ENCODE results near the gene MYO3B. TPM values are rescaled to one million over a fixed set of nuclear protein-coding genes. Genes with fewer than 3 reads are reported as not detected.
A peak's percentile ranks its signal among the peaks of the same experiment; 100 is the strongest.

Gene MYO3B
- total and polyA plus RNA-seq, 2 of the 8 experiments (the other 6 are each of a cell fraction or from before 2014, with no cell fraction given): 0.17 to 0.19 TPM

DNA sequence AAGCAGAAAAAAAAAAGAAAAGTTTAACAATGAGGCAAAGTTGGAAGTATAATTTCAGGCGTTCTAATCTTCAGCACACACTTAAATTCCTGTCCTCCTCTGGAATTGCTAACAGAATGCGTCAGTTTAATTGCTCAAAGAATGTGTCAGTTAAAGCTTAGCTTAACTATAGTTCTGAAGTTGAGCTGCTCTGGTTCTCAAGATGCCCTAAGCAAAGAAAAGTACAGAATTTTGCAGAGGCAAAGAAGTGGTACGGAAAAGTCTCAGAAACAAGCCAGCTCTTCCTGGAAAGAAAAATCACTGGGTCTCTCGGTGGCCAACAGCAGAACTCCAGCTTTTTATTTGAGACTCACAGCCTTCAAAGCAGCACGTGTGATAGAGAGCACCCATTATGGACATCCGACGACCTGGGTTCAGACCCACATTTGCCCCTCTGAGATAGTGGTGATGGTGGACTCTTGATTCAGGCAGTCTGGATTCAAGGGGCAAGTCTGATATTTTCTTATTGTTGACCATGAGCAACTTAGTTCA is 22.2 kb upstream of the MYO3B start:
- Histone ChIP-seq H4K5ac (ENCODE audit: insufficient read length, low read depth, low read length) (no peak overlapping the region), H3K14ac (ENCODE audit: insufficient read length) (no peak overlapping the region), H2BK120ac (replicated peaks; ENCODE audit: low read depth, low read length) (no peak overlapping the region), H2AFZ (ENCODE audit: low read length) (0 out of 2 replicates have a peak overlapping the region, but pooled peaks have one; percentile 0), H3K56ac (replicated peaks; ENCODE audit: insufficient read length, low read depth, low read length) (no peak overlapping the region), H2BK12ac (ENCODE audit: low read depth, low read length) (0 out of 2 replicates have a peak overlapping the region, but pooled peaks have one; percentile 13), H4K20me1 (replicated peaks in 1 of 2; ENCODE audit: control insufficient read depth in 1 of 2, insufficient read depth in 2 of 2, low read length in 2 of 2) (no peaks in the 10 kb centered on the region), H4K8ac (ENCODE audit: extremely low read depth, insufficient read depth, low read length) (no peak overlapping the region), H2AK5ac (ENCODE audit: low read depth, low read length) (no peak overlapping the region), H3K18ac (ENCODE audit: extremely low read depth, low read length) (no peak overlapping the region; the same call in 1 of the 2 replicates), H3K4ac (replicated peaks; ENCODE audit: insufficient read length, low read depth, low read length) (no peak overlapping the region), H3K27ac (ENCODE audit: low read depth, low read length) (no peak overlapping the region), H2BK5ac (ENCODE audit: low read depth, low read length) (peak overlapping the region; percentile 4; the same call in 1 of the 2 replicates), H2BK15ac (ENCODE audit: low read length) (no peak overlapping the region), H3K4me2 (ENCODE audit: insufficient read depth in 1 of 2, low read depth in 2 of 2, low read length in 2 of 2) (0 out of 4 replicates have a peak overlapping the region, but pooled peaks of 1 of the 2 experiments have one; percentile 5), H3K4me3 (ENCODE audit: extremely low read depth in 1 of 4, insufficient read depth in 2 of 4, low read depth in 3 of 4, low read length in 4 of 4) (no peak overlapping the region), H3K36me3 (ENCODE audit: control insufficient read depth in 2 of 4, insufficient read depth in 4 of 4, low read length in 3 of 4) (no peaks in the 10 kb centered on the region), H3K79me2 (ENCODE audit: control insufficient read depth in 1 of 2, insufficient read depth in 2 of 2, low read length in 2 of 2) (no peaks in the 10 kb centered on the region), H3K27me3 (replicated peaks in 1 of 4; ENCODE audit: control insufficient read depth in 3 of 4, extremely low read depth in 1 of 4, insufficient read depth in 3 of 4, low read length in 3 of 4) (no peaks in the 10 kb centered on the region), H3K79me1 (ENCODE audit: low read depth, low read length) (no peaks in the 10 kb centered on the region), H4K91ac (replicated peaks; ENCODE audit: insufficient read length, low read length) (peak overlapping the region; percentile 22), H3K9me3 (ENCODE audit: insufficient read depth in 2 of 2, low read depth in 1 of 2, low read length in 1 of 2) (no peaks in the 10 kb centered on the region; a peak in 3 of 4 replicates), H2BK20ac (ENCODE audit: low read length) (peak overlapping the region; percentile 2; the same call in 1 of the 2 replicates), H3K9ac (replicated peaks in 1 of 4; ENCODE audit: extremely low read depth in 1 of 4, low read depth in 3 of 4, low read length in 3 of 4) (no peak overlapping the region), H3K23ac (ENCODE audit: insufficient read length) (no peak overlapping the region), H3K4me1 (replicated peaks in 1 of 4; ENCODE audit: control insufficient read depth in 3 of 4, insufficient read depth in 4 of 4, low read length in 3 of 4) (peaks cover 4 to 12% (median 7%) of the 10 kb centered on the region in 4 experiments), H3K23me2 (ENCODE audit: low read depth, low read length) (no peaks in the 10 kb centered on the region)
- ChIA-PET POLR2A (ENCODE audit: partially characterized antibody) (no interaction called here), CTCF (ENCODE audit: partially characterized antibody) (interaction anchor here (0.8 to 1.6 kb wide), 10 partner anchors 11 to 150 kb away, joined by 3 to 8 read pairs (median 4); partner anchors contain the start of gene MYO3B)
- no peak for DNase-seq (ENCODE audit: low read depth in 1 of 2, low spot score in 2 of 2)
- no peak for TF ChIP-seq KDM4A (IDR thresholded peaks at IDR 0.05; ENCODE audit: low read depth, low read length, severe bottlenecking)
- TF ChIP-seq, protein P1, sequence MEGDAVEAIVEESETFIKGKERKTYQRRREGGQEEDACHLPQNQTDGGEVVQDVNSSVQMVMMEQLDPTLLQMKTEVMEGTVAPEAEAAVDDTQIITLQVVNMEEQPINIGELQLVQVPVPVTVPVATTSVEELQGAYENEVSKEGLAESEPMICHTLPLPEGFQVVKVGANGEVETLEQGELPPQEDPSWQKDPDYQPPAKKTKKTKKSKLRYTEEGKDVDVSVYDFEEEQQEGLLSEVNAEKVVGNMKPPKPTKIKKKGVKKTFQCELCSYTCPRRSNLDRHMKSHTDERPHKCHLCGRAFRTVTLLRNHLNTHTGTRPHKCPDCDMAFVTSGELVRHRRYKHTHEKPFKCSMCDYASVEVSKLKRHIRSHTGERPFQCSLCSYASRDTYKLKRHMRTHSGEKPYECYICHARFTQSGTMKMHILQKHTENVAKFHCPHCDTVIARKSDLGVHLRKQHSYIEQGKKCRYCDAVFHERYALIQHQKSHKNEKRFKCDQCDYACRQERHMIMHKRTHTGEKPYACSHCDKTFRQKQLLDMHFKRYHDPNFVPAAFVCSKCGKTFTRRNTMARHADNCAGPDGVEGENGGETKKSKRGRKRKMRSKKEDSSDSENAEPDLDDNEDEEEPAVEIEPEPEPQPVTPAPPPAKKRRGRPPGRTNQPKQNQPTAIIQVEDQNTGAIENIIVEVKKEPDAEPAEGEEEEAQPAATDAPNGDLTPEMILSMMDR (IDR thresholded peaks at IDR 0.05; ENCODE audit: control extremely low read depth in 1 of 3, insufficient read depth in 1 of 3, low read depth in 1 of 3, low read length in 3 of 3): peak in 1 of 3 experiments; percentile 4; a peak in 1 of 4 replicates
- no peak for FAIRE-seq
- 78% methylated on average over 7 of the region's 7 CpGs; no CpG with 5 or more reads in 1 of the 2 experiments for WGBS, 2 experiments (ENCODE audit: extremely low coverage in 1 of 2, insufficient coverage in 1 of 2, insufficient read length in 1 of 2, insufficient replicate concordance in 2 of 2, low coverage in 1 of 2, low lambda C conversion rate in 2 of 2, missing lambda C conversion rate in 1 of 2)
